Liver (tissue), 9 donors: ENCODE data around the gene CHRM3. TPM values are rescaled to one million over a fixed set of nuclear protein-coding genes. Genes with fewer than 3 reads are reported as not detected.

Experiments
- DNase-seq: peaks from one replicate; pipeline ENCODE4 v3.0.0-alpha.2; 2017; ENCODE audit warnings: low spot score
- H3K27ac ChIP-seq, 2 donors: one replicate each; pipeline ENCODE4 v1.7.0; 2013; ENCODE audit warnings: inconsistent platforms in 2 of 2, low read length in 2 of 2, control low read depth in 1 of 2, low read depth in 1 of 2, mild to moderate bottlenecking in 1 of 2
- H3K27me3 ChIP-seq, 4 donors: one replicate each; pipeline versions ENCODE4 v1.6.1 to v1.7.0; 2013; ENCODE audit warnings: low read length in 3 of 4, inconsistent platforms in 1 of 4, mild to moderate bottlenecking in 1 of 4, moderate library complexity in 1 of 4; ENCODE audit not compliant: control insufficient read depth in 4 of 4, insufficient read depth in 4 of 4
- H3K36me3 ChIP-seq, 4 donors: one replicate each; pipeline versions ENCODE4 v1.6.1 to v1.7.0; 2013; ENCODE audit warnings: low read length in 3 of 4, mild to moderate bottlenecking in 3 of 4, low read depth in 1 of 4, moderate library complexity in 1 of 4; ENCODE audit not compliant: control insufficient read depth in 4 of 4, insufficient read depth in 3 of 4
- H3K4me1 ChIP-seq, 4 donors: one replicate each; pipeline versions ENCODE4 v1.6.1 to v1.7.0; 2013; ENCODE audit warnings: low read length in 3 of 4, mild to moderate bottlenecking in 3 of 4, moderate library complexity in 1 of 4; ENCODE audit not compliant: control insufficient read depth in 4 of 4, insufficient read depth in 4 of 4
- H3K4me3 ChIP-seq, 3 donors: one replicate each; pipeline versions ENCODE4 v1.6.1 to v1.7.0; 2013; ENCODE audit warnings: low read length in 3 of 3, control low read depth in 1 of 3, low read depth in 1 of 3, mild to moderate bottlenecking in 1 of 3
- H3K9ac ChIP-seq, 2 donors: one replicate each; pipeline ENCODE4 v1.7.0; 2013; ENCODE audit warnings: low read length in 2 of 2, mild to moderate bottlenecking in 2 of 2, moderate library complexity in 2 of 2, control low read depth in 1 of 2, low read depth in 1 of 2
- H3K9me3 ChIP-seq, 4 donors: one replicate each; pipeline versions ENCODE4 v1.6.1 to v1.7.0; 2013; ENCODE audit warnings: low read length in 3 of 4; ENCODE audit not compliant: control insufficient read depth in 4 of 4
- CTCF ChIP-seq: fragments of 150-350 bp; IDR thresholded peaks from 2 replicates; pipeline ENCODE4 v1.5.1; 2017; ENCODE audit warnings: improper control_type of control experiment, low read depth, low read length; ENCODE audit not compliant: missing input control
- EGR1 ChIP-seq, 2 donors: IDR thresholded peaks; 2 replicates each; pipeline ENCODE4 v1.6.1; 2016 to 2018; ENCODE audit warnings: antibody characterized with exemption in 2 of 2, low read depth in 2 of 2
- FOXA1 ChIP-seq: IDR thresholded peaks from 2 replicates; pipeline ENCODE4 v1.6.1; 2016; ENCODE audit warnings: antibody characterized with exemption
- FOXA2 ChIP-seq: IDR thresholded peaks from 2 replicates; pipeline ENCODE4 v1.6.1; 2016; ENCODE audit warnings: antibody characterized with exemption
- GABPA ChIP-seq, 2 donors: IDR thresholded peaks in 1 of 2; conservative IDR thresholded peaks in 1 of 2; 2 replicates each; pipeline ENCODE4 v1.6.1; 2016; ENCODE audit warnings: antibody characterized with exemption in 2 of 2, mild to moderate bottlenecking in 1 of 2, moderate library complexity in 1 of 2
- HNF4A ChIP-seq, 2 donors: conservative IDR thresholded peaks; 2 replicates each; pipeline ENCODE4 v1.6.1; 2016; ENCODE audit warnings: antibody characterized with exemption in 2 of 2, mild to moderate bottlenecking in 2 of 2
- HNF4G ChIP-seq: IDR thresholded peaks from 2 replicates; pipeline ENCODE4 v1.6.1; 2016; ENCODE audit warnings: antibody characterized with exemption
- JUND ChIP-seq, 2 donors: IDR thresholded peaks; 2 replicates each; pipeline ENCODE4 v1.6.1; 2016; ENCODE audit warnings: antibody characterized with exemption in 2 of 2
- NR2F2 ChIP-seq: IDR thresholded peaks from 2 replicates; pipeline ENCODE4 v1.6.1; 2016; ENCODE audit warnings: antibody characterized with exemption
- RAD21 ChIP-seq, 2 donors: IDR thresholded peaks; 2 replicates each; pipeline ENCODE4 v1.6.1; 2016; ENCODE audit warnings: antibody characterized with exemption in 2 of 2, mild to moderate bottlenecking in 2 of 2
- RXRA ChIP-seq, 2 donors: IDR thresholded peaks; 2 replicates each; pipeline ENCODE4 v1.6.1; 2017 to 2018; ENCODE audit warnings: antibody characterized with exemption in 2 of 2, mild to moderate bottlenecking in 1 of 2
- SP1 ChIP-seq: IDR thresholded peaks from 2 replicates; pipeline ENCODE4 v1.6.1; 2018; ENCODE audit warnings: antibody characterized with exemption, mild to moderate bottlenecking
- TAF1 ChIP-seq: conservative IDR thresholded peaks from 2 replicates; pipeline ENCODE4 v1.6.1; 2016; ENCODE audit warnings: antibody characterized with exemption, mild to moderate bottlenecking
- YY1 ChIP-seq: IDR thresholded peaks from 2 replicates; pipeline ENCODE4 v1.6.1; 2016; ENCODE audit warnings: antibody characterized with exemption, mild to moderate bottlenecking
- WGBS: extraction: QIAGEN DNeasy Blood & Tissue Kit; methylation state at CpG from one replicate; pipeline ENCODE4 v1.1.7; 2013; 5-methylcytosine and 5-hydroxymethylcytosine counted together
- polyA plus RNA-seq, 2 donors: library from polyadenylated mRNA; stranded (reverse) in 1 of 2; unstranded in 1 of 2; fragments of 200-250 nt in 1 of 2; fragments of >200 nt in 1 of 2; fragmentation: Nextera tagmentation in 1 of 2; extraction: Ambion mirVana in 1 of 2; gene quantifications; one replicate each; pipeline versions ENCODE4 v1.2.1 to v1.2.3, GENCODE V29; 2013 to 2015
- total RNA-seq, 2 donors: library from RNA; depleted of rRNA; stranded (reverse); fragments of >200 nt; gene quantifications; one replicate each; pipeline ENCODE4 v1.2.3, GENCODE V29; 2014
- TF ChIP-seq, protein P1 (sequence below): IDR thresholded peaks from 2 replicates; pipeline ENCODE4 v1.6.1; 2016; ENCODE audit warnings: antibody characterized with exemption
- TF ChIP-seq, protein P2 (sequence below): IDR thresholded peaks from 2 replicates; pipeline ENCODE4 v1.6.1; 2016; ENCODE audit warnings: antibody characterized with exemption, mild to moderate bottlenecking
- TF ChIP-seq, protein P3 (sequence below): IDR thresholded peaks from 2 replicates; pipeline ENCODE4 v1.6.1; 2016; ENCODE audit warnings: antibody characterized with exemption
- TF ChIP-seq, protein P4 (sequence below): IDR thresholded peaks from 2 replicates; pipeline ENCODE4 v1.6.1; 2016; ENCODE audit warnings: antibody characterized with exemption
- donor health status: healthy.
- donor health status: healthy.
- donor health status: healthy.
- donor health status: healthy.
- donor health status: healthy.

Gene CHRM3
- total and polyA plus RNA-seq, 4 donors = 0.09 to 2.3 (median 0.76) TPM

GRCh38 chr1:239382666-239383065 lies 3.7 kb upstream of the CHRM3 start:
- peaks cover 2 to 10% (median 7%) of the 10 kb centered on the region in 4 donors for H3K27me3 ChIP-seq
- no peak for DNase-seq
- H3K36me3 ChIP-seq = no peaks in the 10 kb centered on the region
- no peak for TF ChIP-seq FOXA2
- no peak for TF ChIP-seq FOXA1
- TF ChIP-seq RAD21 (IDR thresholded peaks at IDR 0.05) = no peak
- TF ChIP-seq HNF4A (conservative IDR thresholded peaks at IDR 0.05) = no peak
- TF ChIP-seq, protein P1, sequence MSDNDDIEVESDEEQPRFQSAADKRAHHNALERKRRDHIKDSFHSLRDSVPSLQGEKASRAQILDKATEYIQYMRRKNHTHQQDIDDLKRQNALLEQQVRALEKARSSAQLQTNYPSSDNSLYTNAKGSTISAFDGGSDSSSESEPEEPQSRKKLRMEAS = no peak
- TF ChIP-seq JUND (IDR thresholded peaks at IDR 0.05) = no peak
- no peak overlapping the region for H3K9ac ChIP-seq
- peaks cover 0 to 20% (median 17%) of the 10 kb centered on the region in 4 donors for H3K4me1 ChIP-seq
- WGBS = 79% methylated on average over 5 of the region's 5 CpGs
- no peak overlapping the region for H3K27ac ChIP-seq
- no peak overlapping the region for H3K4me3 ChIP-seq
- H3K9me3 ChIP-seq = no peaks in the 10 kb centered on the region

DNA sequence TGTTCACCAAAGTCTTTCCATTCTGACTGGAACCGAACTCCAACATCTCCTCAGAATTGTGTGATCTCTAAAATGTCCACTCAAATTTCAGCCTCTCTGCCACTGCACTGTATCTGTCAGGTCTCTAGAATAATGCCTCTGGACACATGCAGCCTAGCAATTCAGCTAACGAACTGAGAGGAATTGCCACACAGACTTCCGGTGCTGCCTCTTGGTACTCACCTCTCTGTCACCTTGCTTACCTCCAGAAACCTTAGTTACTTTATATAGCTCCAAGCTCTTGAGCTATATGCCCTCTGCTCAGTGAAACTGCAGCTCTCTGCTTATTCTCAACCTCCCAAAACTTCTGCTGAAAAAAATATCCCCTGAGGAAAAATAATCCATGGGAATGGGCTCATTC lies 2.7 kb upstream of the CHRM3 start:
- Histone ChIP-seq H3K9ac (no peak overlapping the region), H3K36me3 (no peaks in the 10 kb centered on the region), H3K9me3 (no peaks in the 10 kb centered on the region), H3K4me1 (peaks cover 0 to 24% (median 20%) of the 10 kb centered on the region in 4 donors), H3K4me3 (no peak overlapping the region), H3K27me3 (peaks cover 2 to 14% (median 8%) of the 10 kb centered on the region in 4 donors), H3K27ac (no peak overlapping the region)
- DNase-seq = no peak
- no peak for TF ChIP-seq YY1
- TF ChIP-seq, protein P2, sequence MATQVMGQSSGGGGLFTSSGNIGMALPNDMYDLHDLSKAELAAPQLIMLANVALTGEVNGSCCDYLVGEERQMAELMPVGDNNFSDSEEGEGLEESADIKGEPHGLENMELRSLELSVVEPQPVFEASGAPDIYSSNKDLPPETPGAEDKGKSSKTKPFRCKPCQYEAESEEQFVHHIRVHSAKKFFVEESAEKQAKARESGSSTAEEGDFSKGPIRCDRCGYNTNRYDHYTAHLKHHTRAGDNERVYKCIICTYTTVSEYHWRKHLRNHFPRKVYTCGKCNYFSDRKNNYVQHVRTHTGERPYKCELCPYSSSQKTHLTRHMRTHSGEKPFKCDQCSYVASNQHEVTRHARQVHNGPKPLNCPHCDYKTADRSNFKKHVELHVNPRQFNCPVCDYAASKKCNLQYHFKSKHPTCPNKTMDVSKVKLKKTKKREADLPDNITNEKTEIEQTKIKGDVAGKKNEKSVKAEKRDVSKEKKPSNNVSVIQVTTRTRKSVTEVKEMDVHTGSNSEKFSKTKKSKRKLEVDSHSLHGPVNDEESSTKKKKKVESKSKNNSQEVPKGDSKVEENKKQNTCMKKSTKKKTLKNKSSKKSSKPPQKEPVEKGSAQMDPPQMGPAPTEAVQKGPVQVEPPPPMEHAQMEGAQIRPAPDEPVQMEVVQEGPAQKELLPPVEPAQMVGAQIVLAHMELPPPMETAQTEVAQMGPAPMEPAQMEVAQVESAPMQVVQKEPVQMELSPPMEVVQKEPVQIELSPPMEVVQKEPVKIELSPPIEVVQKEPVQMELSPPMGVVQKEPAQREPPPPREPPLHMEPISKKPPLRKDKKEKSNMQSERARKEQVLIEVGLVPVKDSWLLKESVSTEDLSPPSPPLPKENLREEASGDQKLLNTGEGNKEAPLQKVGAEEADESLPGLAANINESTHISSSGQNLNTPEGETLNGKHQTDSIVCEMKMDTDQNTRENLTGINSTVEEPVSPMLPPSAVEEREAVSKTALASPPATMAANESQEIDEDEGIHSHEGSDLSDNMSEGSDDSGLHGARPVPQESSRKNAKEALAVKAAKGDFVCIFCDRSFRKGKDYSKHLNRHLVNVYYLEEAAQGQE = no peak
- TF ChIP-seq SP1 = no peak
- no peak for TF ChIP-seq RXRA (IDR thresholded peaks at IDR 0.05)
- TF ChIP-seq FOXA2 = no peak
- TF ChIP-seq TAF1 = no peak
- TF ChIP-seq, protein P3, sequence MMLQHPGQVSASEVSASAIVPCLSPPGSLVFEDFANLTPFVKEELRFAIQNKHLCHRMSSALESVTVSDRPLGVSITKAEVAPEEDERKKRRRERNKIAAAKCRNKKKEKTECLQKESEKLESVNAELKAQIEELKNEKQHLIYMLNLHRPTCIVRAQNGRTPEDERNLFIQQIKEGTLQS = no peak
- TF ChIP-seq, protein P4, sequence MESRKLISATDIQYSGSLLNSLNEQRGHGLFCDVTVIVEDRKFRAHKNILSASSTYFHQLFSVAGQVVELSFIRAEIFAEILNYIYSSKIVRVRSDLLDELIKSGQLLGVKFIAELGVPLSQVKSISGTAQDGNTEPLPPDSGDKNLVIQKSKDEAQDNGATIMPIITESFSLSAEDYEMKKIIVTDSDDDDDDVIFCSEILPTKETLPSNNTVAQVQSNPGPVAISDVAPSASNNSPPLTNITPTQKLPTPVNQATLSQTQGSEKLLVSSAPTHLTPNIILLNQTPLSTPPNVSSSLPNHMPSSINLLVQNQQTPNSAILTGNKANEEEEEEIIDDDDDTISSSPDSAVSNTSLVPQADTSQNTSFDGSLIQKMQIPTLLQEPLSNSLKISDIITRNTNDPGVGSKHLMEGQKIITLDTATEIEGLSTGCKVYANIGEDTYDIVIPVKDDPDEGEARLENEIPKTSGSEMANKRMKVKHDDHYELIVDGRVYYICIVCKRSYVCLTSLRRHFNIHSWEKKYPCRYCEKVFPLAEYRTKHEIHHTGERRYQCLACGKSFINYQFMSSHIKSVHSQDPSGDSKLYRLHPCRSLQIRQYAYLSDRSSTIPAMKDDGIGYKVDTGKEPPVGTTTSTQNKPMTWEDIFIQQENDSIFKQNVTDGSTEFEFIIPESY = no peak
- TF ChIP-seq RAD21 (IDR thresholded peaks at IDR 0.05) = no peak
- TF ChIP-seq EGR1 (IDR thresholded peaks at IDR 0.05; ENCODE audit: low read depth in 2 of 2) = no peak
- no peak for TF ChIP-seq HNF4A (conservative IDR thresholded peaks at IDR 0.05)
- TF ChIP-seq FOXA1 = no peak
- no peak for TF ChIP-seq JUND (IDR thresholded peaks at IDR 0.05)
- no peak for TF ChIP-seq HNF4G
- TF ChIP-seq, protein P1 = no peak
- TF ChIP-seq GABPA (IDR thresholded peaks at IDR 0.05 in 1 of 2, conservative IDR thresholded peaks at IDR 0.05 in 1 of 2) = no peak
- no peak for TF ChIP-seq CTCF
- TF ChIP-seq NR2F2 = no peak
- 84% methylated on average over 3 of the region's 3 CpGs for WGBS
